HG03280 (cell line): Measurements from ENCODE around the gene SUPT6H.

Experiments
- ATAC-seq: cut with Tn5 transposase; IDR thresholded peaks from one replicate; pipeline ENCODE4 v1.9.1; 2021; ENCODE audit warnings: mild to moderate bottlenecking, moderate library complexity; ENCODE audit not compliant: unreplicated experiment

Gene SUPT6H

GRCh38 chr17:28661635-28662526, at the start of gene SUPT6H, which contains the start of gene SDF2:
TSS of gene SUPT6H (plus strand) at chr17:28662205. CDS start at chr17:28673402, 11,197 bp downstream.
TSS of gene SDF2 (minus strand) at chr17:28661906. CDS start at chr17:28661876, 30 bp downstream.
- ATAC-seq: peak; percentile 85

- ATAC-seq: no peak
These were observed 49.5 kb upstream of the SUPT6H start for GRCh38 chr17:28612531-28612930.

GRCh38 chr17:28612936-28613872, 48.8 kb upstream of the SUPT6H start:
- ATAC-seq: no peak

GRCh38 chr17:28613931-28614381, 48.0 kb upstream of the SUPT6H start, which contains the start of gene RSKR:
TSS of gene RSKR (minus strand) at chr17:28614185. CDS start at chr17:28614161, 24 bp downstream.
- no peak for ATAC-seq

- ATAC-seq: no peak
These were observed 46.6 kb upstream of the SUPT6H start for GRCh38 chr17:28615260-28615940.

GRCh38 chr17:28616281-28616680, 45.7 kb upstream of the SUPT6H start:
- ATAC-seq: no peak

GRCh38 chr17:28618464-28618863, 43.5 kb upstream of the SUPT6H start:
- no peak for ATAC-seq

- no peak for ATAC-seq
These were observed 42.0 kb upstream of the SUPT6H start for GRCh38 chr17:28620010-28620409.

GRCh38 chr17:28622186-28622585, 39.8 kb upstream of the SUPT6H start:
- ATAC-seq: no peak

GRCh38 chr17:28623696-28624095, 38.3 kb upstream of the SUPT6H start:
- no peak for ATAC-seq

GRCh38 chr17:28624148-28624547, 37.9 kb upstream of the SUPT6H start:
- ATAC-seq: no peak

- ATAC-seq: no peak
These were observed 35.2 kb upstream of the SUPT6H start for GRCh38 chr17:28626818-28627217.

GRCh38 chr17:28634206-28634865, 27.7 kb upstream of the SUPT6H start:
- no peak for ATAC-seq

GRCh38 chr17:28635506-28635905, 26.5 kb upstream of the SUPT6H start:
- ATAC-seq: no peak

- ATAC-seq: no peak
These were observed 20.4 kb upstream of the SUPT6H start for GRCh38 chr17:28641579-28641978.

GRCh38 chr17:28643983-28644786, 17.8 kb upstream of the SUPT6H start:
- ATAC-seq: no peak

GRCh38 chr17:28644787-28645575, 17.0 kb upstream of the SUPT6H start, which contains the start of gene BLTP2:
TSS of gene BLTP2 (minus strand) at chr17:28645158. CDS start at chr17:28645056, 102 bp downstream.
- ATAC-seq: peak; percentile 95

- no peak for ATAC-seq
These were observed 16.4 kb upstream of the SUPT6H start for GRCh38 chr17:28645576-28645939.
